HepG2 (cell line): Measurements from ENCODE around the gene SGO1.

Experiments
- AGO2 ChIP-seq: fragments of 200-400 bp; formaldehyde crosslinking; optimal IDR thresholded peaks from 2 replicates; pipeline ENCODE3; 2017; ENCODE audit warnings: mild to moderate bottlenecking, low read depth, low read length, moderate library complexity
- BCL6 ChIP-seq: IDR thresholded peaks from 2 replicates; pipeline ENCODE4 v1.6.1; 2016; ENCODE audit warnings: missing genetic modification reagents, missing compliant biosample characterization
- ESRRA ChIP-seq: sonication (generic); formaldehyde crosslinking; IDR thresholded peaks from 2 replicates; pipeline ENCODE4 v1.5.1; 2020; ENCODE audit warnings: mild to moderate bottlenecking, low read depth, missing genetic modification reagents
- JUND ChIP-seq: sonication (generic); formaldehyde crosslinking; IDR thresholded peaks from 2 replicates; pipeline ENCODE4 v1.8.0; 2022; ENCODE audit warnings: mild to moderate bottlenecking, missing genetic modification reagents
- MYNN ChIP-seq: sonication (generic); formaldehyde crosslinking; IDR thresholded peaks from 2 replicates; pipeline ENCODE4 v1.4.0; 2020; ENCODE audit warnings: mild to moderate bottlenecking, low read depth, missing genetic modification reagents
- NR2C2 ChIP-seq: sonication (generic); formaldehyde crosslinking; IDR thresholded peaks from 2 replicates; pipeline ENCODE4 v1.4.0; 2020; ENCODE audit warnings: missing genetic modification reagents, mild to moderate bottlenecking, moderate library complexity, borderline replicate concordance
- PHF20 ChIP-seq: sonication (generic); formaldehyde crosslinking; IDR thresholded peaks from 2 replicates; pipeline ENCODE4 v1.5.0; 2020; ENCODE audit warnings: mild to moderate bottlenecking, missing genetic modification reagents
- POLR2A ChIP-seq, 2 experiments: IDR thresholded peaks; 2 replicates each; pipeline ENCODE4 v1.6.1; 2011; ENCODE audit warnings: low read depth in 2 of 2, low read length in 2 of 2, mild to moderate bottlenecking in 1 of 2, moderate library complexity in 1 of 2; ENCODE audit not compliant: insufficient read depth in 1 of 2
- SMARCE1 ChIP-seq: fragments of 450-650 bp; IDR thresholded peaks from 2 replicates; pipeline ENCODE4 v1.6.1; 2017; ENCODE audit warnings: borderline replicate concordance
- SRSF4 ChIP-seq: fragments of 200-400 bp; formaldehyde crosslinking; IDR thresholded peaks from one replicate; pipeline ENCODE4 v1.6.1; 2018; ENCODE audit warnings: mild to moderate bottlenecking, low read depth, low read length, moderate library complexity; ENCODE audit not compliant: poor library complexity, severe bottlenecking
- ZNF143 ChIP-seq: sonication (generic); formaldehyde crosslinking; IDR thresholded peaks from 2 replicates; pipeline ENCODE4 v1.4.0; 2020; ENCODE audit warnings: missing genetic modification reagents
- ZNF251 ChIP-seq: sonication (generic); formaldehyde crosslinking; IDR thresholded peaks from 2 replicates; pipeline ENCODE4 v1.9.0; 2021; ENCODE audit warnings: mild to moderate bottlenecking, missing genetic modification reagents
- ZZZ3 ChIP-seq: sonication (generic); formaldehyde crosslinking; IDR thresholded peaks from 2 replicates; pipeline ENCODE4 v1.4.0; 2020; ENCODE audit warnings: missing genetic modification reagents, mild to moderate bottlenecking, borderline replicate concordance
- TF ChIP-seq, protein P1 (sequence below): sonication (generic); formaldehyde crosslinking; IDR thresholded peaks from 2 replicates; pipeline ENCODE4 v1.5.1; 2020; ENCODE audit warnings: mild to moderate bottlenecking, missing genetic modification reagents, moderate library complexity

DNA sequence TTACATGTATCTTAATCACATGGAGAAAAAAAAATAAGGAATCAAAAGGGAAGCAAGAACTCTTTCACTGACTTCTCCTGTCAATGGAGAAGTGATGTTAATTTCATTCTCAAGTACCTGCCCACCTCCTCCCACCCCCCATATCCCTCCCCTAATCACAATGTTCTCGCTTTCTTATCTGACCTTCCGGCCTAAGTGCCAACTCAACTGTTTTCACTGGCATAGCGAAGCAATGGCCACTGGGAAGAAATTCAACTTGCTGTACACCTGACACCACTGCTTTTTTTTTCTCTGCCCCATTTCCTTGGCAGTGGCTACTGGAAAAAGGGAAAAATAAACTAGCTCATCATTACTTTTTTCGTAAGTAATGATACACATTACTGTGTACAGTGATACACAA lies 3.8 kb downstream of the SGO1 start:
- TF ChIP-seq SRSF4 = no peak
- TF ChIP-seq ESRRA (CRISPR knock-in tag) = no peak
- TF ChIP-seq MYNN (CRISPR knock-in tag) = no peak
- no peak for TF ChIP-seq POLR2A (IDR thresholded peaks at IDR 0.05; ENCODE audit: insufficient read depth in 1 of 2, low read depth in 2 of 2, low read length in 2 of 2)
- TF ChIP-seq JUND (CRISPR knock-in tag) = no peak
- TF ChIP-seq ZNF251 (CRISPR knock-in tag) = no peak
- TF ChIP-seq, protein P1, sequence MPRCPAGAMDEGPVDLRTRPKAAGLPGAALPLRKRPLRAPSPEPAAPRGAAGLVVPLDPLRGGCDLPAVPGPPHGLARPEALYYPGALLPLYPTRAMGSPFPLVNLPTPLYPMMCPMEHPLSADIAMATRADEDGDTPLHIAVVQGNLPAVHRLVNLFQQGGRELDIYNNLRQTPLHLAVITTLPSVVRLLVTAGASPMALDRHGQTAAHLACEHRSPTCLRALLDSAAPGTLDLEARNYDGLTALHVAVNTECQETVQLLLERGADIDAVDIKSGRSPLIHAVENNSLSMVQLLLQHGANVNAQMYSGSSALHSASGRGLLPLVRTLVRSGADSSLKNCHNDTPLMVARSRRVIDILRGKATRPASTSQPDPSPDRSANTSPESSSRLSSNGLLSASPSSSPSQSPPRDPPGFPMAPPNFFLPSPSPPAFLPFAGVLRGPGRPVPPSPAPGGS (CRISPR knock-in tag) = no peak
- TF ChIP-seq BCL6 (CRISPR knock-in tag) = no peak
- TF ChIP-seq ZZZ3 = no peak
- TF ChIP-seq AGO2 = no peak
- no peak for TF ChIP-seq ZNF143
- no peak for TF ChIP-seq PHF20 (CRISPR knock-in tag)
- TF ChIP-seq NR2C2 (CRISPR knock-in tag) = no peak
- no peak for TF ChIP-seq SMARCE1
